H9 (cell line): ENCODE measurements around the gene GRB7. TPM values are rescaled to one million over a fixed set of nuclear protein-coding genes. Genes with fewer than 3 reads are reported as not detected.

Source experiments
- DNase-seq: peaks from one replicate; pipeline ENCODE4 v3.0.0-alpha.2; 2017
- H2AFZ ChIP-seq: one replicate; pipeline ENCODE4 v1.6.1; 2013; ENCODE audit warnings: mild to moderate bottlenecking, low read length, control low read depth, moderate library complexity
- H2AK5ac ChIP-seq: 2 replicates; pipeline ENCODE4 v1.6.1; 2013; ENCODE audit warnings: low read length, control low read depth, mixed read lengths; ENCODE audit not compliant: insufficient read length
- H2BK120ac ChIP-seq: one replicate; pipeline ENCODE4 v1.6.1; 2013; ENCODE audit warnings: low read depth, mild to moderate bottlenecking, low read length, control low read depth, inconsistent platforms; ENCODE audit not compliant: poor library complexity, severe bottlenecking
- H2BK12ac ChIP-seq: 2 replicates; pipeline ENCODE4 v1.6.1; 2013; ENCODE audit warnings: low read length, control low read depth, mixed read lengths, low read depth; ENCODE audit not compliant: insufficient read length
- H2BK15ac ChIP-seq: 2 replicates; pipeline ENCODE4 v1.6.1; 2013; ENCODE audit warnings: low read depth, low read length, control low read depth
- H2BK20ac ChIP-seq: one replicate; pipeline ENCODE4 v1.6.1; 2013; ENCODE audit warnings: low read depth, mild to moderate bottlenecking, low read length, control low read depth, inconsistent platforms; ENCODE audit not compliant: poor library complexity, severe bottlenecking
- H2BK5ac ChIP-seq: 2 replicates; pipeline ENCODE4 v1.6.1; 2013; ENCODE audit warnings: low read length, control low read depth, mixed read lengths; ENCODE audit not compliant: insufficient read length
- H3K14ac ChIP-seq: 2 replicates; pipeline ENCODE4 v1.6.1; 2013; ENCODE audit warnings: low read length, control low read depth; ENCODE audit not compliant: insufficient read depth
- H3K18ac ChIP-seq: 2 replicates; pipeline ENCODE4 v1.6.1; 2013; ENCODE audit warnings: low read depth, mild to moderate bottlenecking, mixed read lengths, low read length, control low read depth; ENCODE audit not compliant: insufficient read length
- H3K23ac ChIP-seq: 2 replicates; pipeline ENCODE4 v1.6.1; 2013; ENCODE audit warnings: low read length, control low read depth, mixed read lengths, low read depth; ENCODE audit not compliant: insufficient read length
- H3K23me2 ChIP-seq: 2 replicates; pipeline ENCODE4 v1.6.1; 2013; ENCODE audit warnings: low read depth, mild to moderate bottlenecking, mixed read lengths, low read length, control low read depth; ENCODE audit not compliant: insufficient read length, poor library complexity, severe bottlenecking
- H3K27ac ChIP-seq: 2 replicates; pipeline ENCODE4 v1.5.1; 2013; ENCODE audit warnings: low read length, control low read depth, mixed read lengths, low read depth; ENCODE audit not compliant: insufficient read length
- H3K27me3 ChIP-seq: 2 replicates; pipeline ENCODE4 v1.6.1; 2013; ENCODE audit warnings: low read length, control low read depth, inconsistent platforms; ENCODE audit not compliant: insufficient read depth
- H3K4ac ChIP-seq: 2 replicates; pipeline ENCODE4 v1.6.1; 2013; ENCODE audit warnings: low read depth, mild to moderate bottlenecking, control low read depth, inconsistent platforms, low read length, moderate library complexity
- H3K4me1 ChIP-seq: 2 replicates; pipeline ENCODE4 v1.6.1; 2013; ENCODE audit warnings: low read length, control low read depth, inconsistent platforms; ENCODE audit not compliant: insufficient read depth
- H3K4me2 ChIP-seq: 2 replicates; pipeline ENCODE4 v1.6.1; 2013; ENCODE audit warnings: low read length, control low read depth, mixed read lengths; ENCODE audit not compliant: insufficient read length, insufficient read depth
- H3K56ac ChIP-seq: 2 replicates; pipeline ENCODE4 v1.6.1; 2013; ENCODE audit warnings: low read depth, mild to moderate bottlenecking, mixed read lengths, low read length, control low read depth; ENCODE audit not compliant: insufficient read length
- H3K79me1 ChIP-seq: 2 replicates; pipeline ENCODE4 v1.6.1; 2013; ENCODE audit warnings: low read depth, mild to moderate bottlenecking, moderate library complexity, low read length, control low read depth, inconsistent platforms; ENCODE audit not compliant: insufficient read depth, poor library complexity, severe bottlenecking
- H3K79me2 ChIP-seq: 2 replicates; pipeline ENCODE4 v1.6.1; 2013; ENCODE audit warnings: low read length, control low read depth, inconsistent platforms; ENCODE audit not compliant: insufficient read depth
- H3K9ac ChIP-seq: 2 replicates; pipeline ENCODE4 v1.6.1; 2013; ENCODE audit warnings: low read length, control low read depth, mixed read lengths; ENCODE audit not compliant: insufficient read length; ENCODE audit errors: extremely low read depth
- H3K9me3 ChIP-seq: one replicate; pipeline ENCODE4 v1.6.1; 2013; ENCODE audit warnings: low read depth, low read length, inconsistent platforms; ENCODE audit not compliant: control insufficient read depth
- H3T11ph ChIP-seq: one replicate; pipeline ENCODE4 v1.6.1; 2013; ENCODE audit warnings: mild to moderate bottlenecking, low read length, control low read depth, inconsistent platforms
- H4K20me1 ChIP-seq: one replicate; pipeline ENCODE4 v1.6.1; 2013; ENCODE audit not compliant: control insufficient read depth, insufficient read length, insufficient read depth
- H4K5ac ChIP-seq: 2 replicates; pipeline ENCODE4 v1.6.1; 2013; ENCODE audit warnings: low read depth, mild to moderate bottlenecking, mixed read lengths, low read length, control low read depth; ENCODE audit not compliant: insufficient read length
- H4K8ac ChIP-seq: replicated peaks from 2 replicates; pipeline ENCODE4 v1.6.1; 2013; ENCODE audit warnings: low read length, control low read depth, mixed read lengths, low read depth; ENCODE audit not compliant: insufficient read length
- H4K91ac ChIP-seq: 2 replicates; pipeline ENCODE4 v1.6.1; 2013; ENCODE audit warnings: low read depth, mild to moderate bottlenecking, moderate library complexity, mixed read lengths, low read length, control low read depth; ENCODE audit not compliant: insufficient read length
- H3K27ac Mint-ChIP-seq, 3 experiments: 2 replicates in 2 of 3; 3 replicates in 1 of 3; pipeline ENCODE4 v1.8.0; 2020 to 2021; ENCODE audit warnings: mixed read lengths in 3 of 3, mild to moderate bottlenecking in 1 of 3, moderate library complexity in 1 of 3
- H3K27me3 Mint-ChIP-seq: 2 replicates; pipeline ENCODE4 v1.8.0; 2021; ENCODE audit warnings: low read depth, mild to moderate bottlenecking, moderate library complexity, mixed read lengths
- H3K36me3 Mint-ChIP-seq, 3 experiments: 2 replicates in 2 of 3; 3 replicates in 1 of 3; pipeline ENCODE4 v1.8.0; 2020 to 2021; ENCODE audit warnings: low read depth in 3 of 3, mixed read lengths in 3 of 3; ENCODE audit not compliant: insufficient read depth in 1 of 3
- H3K4me1 Mint-ChIP-seq, 2 experiments: 2 replicates each; pipeline ENCODE4 v1.8.0; 2020; ENCODE audit warnings: mixed read lengths in 2 of 2
- H3K4me3 Mint-ChIP-seq, 2 experiments: 2 replicates in 1 of 2; 3 replicates in 1 of 2; pipeline ENCODE4 v1.8.0; 2020 to 2021; ENCODE audit warnings: mild to moderate bottlenecking in 2 of 2, mixed read lengths in 2 of 2, moderate library complexity in 1 of 2
- H3K9me3 Mint-ChIP-seq, 2 experiments: 2 replicates in 1 of 2; 3 replicates in 1 of 2; pipeline ENCODE4 v1.8.0; 2020; ENCODE audit warnings: mild to moderate bottlenecking in 2 of 2, mixed read lengths in 2 of 2, moderate library complexity in 1 of 2
- WGBS: extraction: QIAGEN DNeasy Blood & Tissue Kit; methylation state at CpG from one replicate; pipeline ENCODE4 v1.1.7; 2013; ENCODE audit warnings: missing lambda C conversion rate, low lambda C conversion rate, mixed read lengths; ENCODE audit not compliant: insufficient read length; ENCODE audit errors: extremely low coverage; 5-methylcytosine and 5-hydroxymethylcytosine counted together
- total RNA-seq: library from RNA; stranded (reverse); gene quantifications from 2 replicates; pipeline ENCODE4 v1.2.1, GENCODE V29; 2021
- TF ChIP-seq, protein P1 (sequence below): fragments of 200-600 bp; sonication (generic); conservative IDR thresholded peaks from 3 replicates; pipeline ENCODE4 v1.8.0; 2021; ENCODE audit warnings: antibody characterized with exemption, mild to moderate bottlenecking

Gene GRB7
- total RNA-seq, 1 experiment from 2014 or later = 55.0 TPM

DNA sequence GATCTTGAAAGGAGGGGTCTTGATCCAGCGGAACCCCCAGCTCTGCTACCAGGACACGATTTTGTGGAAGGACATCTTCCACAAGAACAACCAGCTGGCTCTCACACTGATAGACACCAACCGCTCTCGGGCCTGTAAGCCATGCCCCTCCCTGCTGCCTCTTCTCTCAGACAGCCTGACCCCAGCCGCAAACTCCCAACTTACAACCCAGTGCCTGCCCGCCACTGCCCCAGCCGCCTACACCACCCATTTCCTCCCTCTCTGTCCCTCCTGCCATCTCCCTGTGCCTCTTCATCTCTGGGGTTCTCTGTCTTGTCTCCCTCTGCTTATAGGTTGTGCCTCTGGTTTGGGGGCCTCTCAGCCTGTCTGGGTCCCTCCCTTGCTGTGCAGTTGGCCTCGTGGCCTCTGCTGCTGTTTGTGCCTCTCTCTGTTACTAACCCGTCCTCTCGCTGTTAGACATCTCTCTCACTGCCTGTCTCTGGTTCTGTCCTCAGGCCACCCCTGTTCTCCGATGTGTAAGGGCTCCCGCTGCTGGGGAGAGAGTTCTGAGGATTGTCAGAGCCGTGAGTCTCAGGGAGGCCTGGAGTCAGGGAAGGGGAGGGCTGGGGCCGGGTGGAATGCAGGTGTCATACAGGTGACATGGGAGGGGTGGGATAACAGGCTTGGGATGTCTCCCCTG lies 28.3 kb upstream of the GRB7 start:
- no peak overlapping the region for H3K18ac ChIP-seq
- Mint-ChIP-seq H3K9me3 (no peaks in the 10 kb centered on the region), H3K4me1 (peaks cover 16% of the 10 kb centered on the region in 2 experiments), H3K27me3 (no peaks in the 10 kb centered on the region; the same call in 1 of the 2 replicates), H3K36me3 (peaks cover 64 to 77% (median 68%) of the 10 kb centered on the region in 3 experiments; a peak in 6 of 7 replicates), H3K27ac (peak overlapping the region; percentile 11 to 79 (median 56); a peak in 5 of 7 replicates), H3K4me3 (peak overlapping the region in 1 of 2 experiments; percentile 22; a peak in 1 of 5 replicates)
- no peaks in the 10 kb centered on the region for H3K79me1 ChIP-seq
- no peak overlapping the region for H3K56ac ChIP-seq
- H3K4me2 ChIP-seq = no peak overlapping the region
- H4K20me1 ChIP-seq = no peaks in the 10 kb centered on the region
- H3K9ac ChIP-seq = no peak overlapping the region
- no peaks in the 10 kb centered on the region for H3K23me2 ChIP-seq
- no peaks in the 10 kb centered on the region for H3K9me3 ChIP-seq
- no peak overlapping the region for H3K27ac ChIP-seq
- TF ChIP-seq, protein P1, sequence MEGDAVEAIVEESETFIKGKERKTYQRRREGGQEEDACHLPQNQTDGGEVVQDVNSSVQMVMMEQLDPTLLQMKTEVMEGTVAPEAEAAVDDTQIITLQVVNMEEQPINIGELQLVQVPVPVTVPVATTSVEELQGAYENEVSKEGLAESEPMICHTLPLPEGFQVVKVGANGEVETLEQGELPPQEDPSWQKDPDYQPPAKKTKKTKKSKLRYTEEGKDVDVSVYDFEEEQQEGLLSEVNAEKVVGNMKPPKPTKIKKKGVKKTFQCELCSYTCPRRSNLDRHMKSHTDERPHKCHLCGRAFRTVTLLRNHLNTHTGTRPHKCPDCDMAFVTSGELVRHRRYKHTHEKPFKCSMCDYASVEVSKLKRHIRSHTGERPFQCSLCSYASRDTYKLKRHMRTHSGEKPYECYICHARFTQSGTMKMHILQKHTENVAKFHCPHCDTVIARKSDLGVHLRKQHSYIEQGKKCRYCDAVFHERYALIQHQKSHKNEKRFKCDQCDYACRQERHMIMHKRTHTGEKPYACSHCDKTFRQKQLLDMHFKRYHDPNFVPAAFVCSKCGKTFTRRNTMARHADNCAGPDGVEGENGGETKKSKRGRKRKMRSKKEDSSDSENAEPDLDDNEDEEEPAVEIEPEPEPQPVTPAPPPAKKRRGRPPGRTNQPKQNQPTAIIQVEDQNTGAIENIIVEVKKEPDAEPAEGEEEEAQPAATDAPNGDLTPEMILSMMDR = no peak
- no peak overlapping the region for H2AK5ac ChIP-seq
- H2BK20ac ChIP-seq = no peak overlapping the region
- no CpG with 5 or more reads among the region's 14 CpGs for WGBS
- H2BK12ac ChIP-seq = no peak overlapping the region
- no peak overlapping the region for H4K91ac ChIP-seq
- peaks cover 3% of the 10 kb centered on the region; the same call in 1 of the 2 replicates for H3K4me1 ChIP-seq
- no peak overlapping the region for H4K8ac ChIP-seq
- DNase-seq = no peak
- no peaks in the 10 kb centered on the region for H3K27me3 ChIP-seq
- H3K4ac ChIP-seq = no peak overlapping the region
- no peak overlapping the region for H3K23ac ChIP-seq
- H2AFZ ChIP-seq = no peak overlapping the region
- no peak overlapping the region for H2BK5ac ChIP-seq
- no peak overlapping the region for H3T11ph ChIP-seq
- no peak overlapping the region for H4K5ac ChIP-seq
- peaks cover 18% of the 10 kb centered on the region; the same call in 1 of the 2 replicates for H3K79me2 ChIP-seq
- H3K14ac ChIP-seq = no peak overlapping the region
- H2BK120ac ChIP-seq = no peak overlapping the region
- no peak overlapping the region for H2BK15ac ChIP-seq
